T-helper 17 cell (primary cell): ENCODE measurements around the gene RPL7L1. TPM values are rescaled to one million over a fixed set of nuclear protein-coding genes. Genes with fewer than 3 reads are reported as not detected.
A peak's percentile ranks its signal among the peaks of the same experiment; 100 is the strongest.
"Not testable (repeated sequence)": the region's sequence is repeated elsewhere in the genome, so short reads cannot be mapped to it uniquely, and the experiment has no call there.

Source experiments
- ATAC-seq: fragments of 150-1000 bp; cut with Tn5 transposase; 2 replicates; pipeline ENCODE4 v1.10.0; 2021; ENCODE audit warnings: mild to moderate bottlenecking, moderate library complexity
- DNase-seq, 3 donors: peaks; one replicate each; pipeline versions ENCODE4 v3.0.0 to v3.0.0-alpha.2; 2020 to 2021
- H3K9me3 ChIP-seq: one replicate; pipeline ENCODE4 v1.7.0; 2013; ENCODE audit warnings: low read length, mild to moderate bottlenecking; ENCODE audit not compliant: control insufficient read depth, poor library complexity, severe bottlenecking
- H3K27ac Mint-ChIP-seq: one replicate; pipeline ENCODE4 v1.8.0; 2022; ENCODE audit warnings: mild to moderate bottlenecking, moderate library complexity, mixed read lengths
- H3K27me3 Mint-ChIP-seq: one replicate; pipeline ENCODE4 v1.8.0; 2022; ENCODE audit warnings: mixed read lengths
- H3K36me3 Mint-ChIP-seq: one replicate; pipeline ENCODE4 v1.8.0; 2022; ENCODE audit warnings: low read depth, mixed read lengths
- H3K4me1 Mint-ChIP-seq: one replicate; pipeline ENCODE4 v1.8.0; 2022; ENCODE audit warnings: mild to moderate bottlenecking, mixed read lengths
- H3K4me3 Mint-ChIP-seq: one replicate; pipeline ENCODE4 v1.8.0; 2022; ENCODE audit warnings: mild to moderate bottlenecking, moderate library complexity, mixed read lengths
- total RNA-seq, 4 donors: library from RNA in 2 of 4; stranded (reverse) in 2 of 4; gene quantifications; one replicate each; pipeline ENCODE4 v1.2.3 and lab custom pipeline; 2022 to 2026

Gene RPL7L1
- total RNA-seq, 2 donors from 2014 or later = 61.7 to 73.9 TPM

- ATAC-seq (peak; percentile 97), DNase-seq (peak; percentile 30 to 52 (median 37))
- Mint-ChIP-seq H3K4me3 (no peak overlapping the region), H3K4me1 (peaks cover 7% of the 10 kb centered on the region), H3K27ac (no peak overlapping the region), H3K36me3 (no peaks in the 10 kb centered on the region), H3K27me3 (no peaks in the 10 kb centered on the region)
- H3K9me3 ChIP-seq = no peaks in the 10 kb centered on the region
Observed at GRCh38 chr6:42901538-42901957, 22.1 kb downstream of the RPL7L1 start.

GRCh38 chr6:42902429-42903263 is 23.2 kb downstream of the RPL7L1 start:
- H3K27ac Mint-ChIP-seq, H3K4me1 Mint-ChIP-seq, H3K27me3 Mint-ChIP-seq, ATAC-seq, DNase-seq, H3K9me3 ChIP-seq, H3K4me3 Mint-ChIP-seq, H3K36me3 Mint-ChIP-seq: not testable (repeated sequence)

- H3K27ac Mint-ChIP-seq = no peak overlapping the region
- no peaks in the 10 kb centered on the region for H3K27me3 Mint-ChIP-seq
- no peaks in the 10 kb centered on the region for H3K36me3 Mint-ChIP-seq
Observed at GRCh38 chr6:42904467-42904866, 25.1 kb downstream of the RPL7L1 start.

GRCh38 chr6:42907336-42907735 is 27.9 kb downstream of the RPL7L1 start:
- no peak overlapping the region for H3K4me3 Mint-ChIP-seq
- peaks cover 6% of the 10 kb centered on the region for H3K27me3 Mint-ChIP-seq
- peaks cover 4% of the 10 kb centered on the region for H3K4me1 Mint-ChIP-seq
- no peak overlapping the region for H3K27ac Mint-ChIP-seq
- DNase-seq = no peak
- H3K9me3 ChIP-seq = no peaks in the 10 kb centered on the region
- ATAC-seq = no peak
- no peaks in the 10 kb centered on the region for H3K36me3 Mint-ChIP-seq

More at GRCh38 chr6:42904467-42904866, 25.1 kb downstream of the RPL7L1 start:
- H3K9me3 ChIP-seq = no peaks in the 10 kb centered on the region
- Mint-ChIP-seq H3K4me3 (no peak overlapping the region), H3K4me1 (peaks cover 7% of the 10 kb centered on the region)
- ATAC-seq (no peak), DNase-seq (no peak)

GRCh38 chr6:42909835-42910234 is 30.4 kb downstream of the RPL7L1 start:
- ATAC-seq = no peak
- no peaks in the 10 kb centered on the region for H3K9me3 ChIP-seq
- Mint-ChIP-seq H3K4me1 (peaks cover 4% of the 10 kb centered on the region), H3K4me3 (no peak overlapping the region), H3K27me3 (peaks cover 18% of the 10 kb centered on the region), H3K27ac (no peak overlapping the region), H3K36me3 (no peaks in the 10 kb centered on the region)
- no peak for DNase-seq

GRCh38 chr6:42911171-42912021 is 32.0 kb downstream of the RPL7L1 start:
- peaks cover 25% of the 10 kb centered on the region for H3K27me3 Mint-ChIP-seq
- no peak overlapping the region for H3K27ac Mint-ChIP-seq
- ATAC-seq (no peak), DNase-seq (no peak)
- H3K4me1 Mint-ChIP-seq = peaks cover 4% of the 10 kb centered on the region
- no peak overlapping the region for H3K4me3 Mint-ChIP-seq
- no peaks in the 10 kb centered on the region for H3K9me3 ChIP-seq
- H3K36me3 Mint-ChIP-seq = no peaks in the 10 kb centered on the region

- H3K4me1 Mint-ChIP-seq = peaks cover 4% of the 10 kb centered on the region
- H3K4me3 Mint-ChIP-seq = no peak overlapping the region
- no peaks in the 10 kb centered on the region for H3K36me3 Mint-ChIP-seq
Observed at GRCh38 chr6:42914546-42914945, 35.1 kb downstream of the RPL7L1 start.

GRCh38 chr6:42915732-42916131 is 36.3 kb downstream of the RPL7L1 start, which contains the start of gene PTCRA:
TSS of gene PTCRA (plus strand) at chr6:42916053. CDS start at chr6:42916070, 17 bp downstream.
- DNase-seq (no peak), ATAC-seq (no peak)
- H3K36me3 Mint-ChIP-seq = no peaks in the 10 kb centered on the region
- peaks cover 4% of the 10 kb centered on the region for H3K4me1 Mint-ChIP-seq
- H3K4me3 Mint-ChIP-seq = no peak within 1 kb of the TSS
- no peaks in the 10 kb centered on the region for H3K9me3 ChIP-seq
- H3K27me3 Mint-ChIP-seq = peaks cover 26% of the 10 kb centered on the region
- H3K27ac Mint-ChIP-seq = no peak within 1 kb of the TSS

More at GRCh38 chr6:42914546-42914945, 35.1 kb downstream of the RPL7L1 start:
- Mint-ChIP-seq H3K27me3 (peaks cover 26% of the 10 kb centered on the region), H3K27ac (no peak overlapping the region)
- ATAC-seq (no peak), DNase-seq (no peak)
- H3K9me3 ChIP-seq = no peaks in the 10 kb centered on the region

- Mint-ChIP-seq H3K4me1 (peaks cover 1% of the 10 kb centered on the region), H3K4me3 (no peak overlapping the region), H3K27me3 (peaks cover 22% of the 10 kb centered on the region), H3K27ac (no peak overlapping the region), H3K36me3 (no peaks in the 10 kb centered on the region)
- DNase-seq (no peak), ATAC-seq (no peak)
- no peaks in the 10 kb centered on the region for H3K9me3 ChIP-seq
Observed at GRCh38 chr6:42916288-42916687, 36.9 kb downstream of the RPL7L1 start.

- peaks cover 2% of the 10 kb centered on the region for H3K4me1 Mint-ChIP-seq
- no peaks in the 10 kb centered on the region for H3K27me3 Mint-ChIP-seq
- peak overlapping the region; percentile 59 for H3K27ac Mint-ChIP-seq
- H3K4me3 Mint-ChIP-seq = no peak overlapping the region
- no peak for ATAC-seq
- no peaks in the 10 kb centered on the region for H3K9me3 ChIP-seq
- no peak for DNase-seq
- H3K36me3 Mint-ChIP-seq = no peaks in the 10 kb centered on the region
Observed at GRCh38 chr6:42921801-42922200, 42.4 kb downstream of the RPL7L1 start.

- Mint-ChIP-seq H3K27ac (no peak overlapping the region), H3K36me3 (no peaks in the 10 kb centered on the region), H3K27me3 (no peaks in the 10 kb centered on the region), H3K4me3 (no peak overlapping the region), H3K4me1 (peaks cover 7% of the 10 kb centered on the region)
- H3K9me3 ChIP-seq = no peaks in the 10 kb centered on the region
- ATAC-seq (no peak), DNase-seq (no peak)
Observed at GRCh38 chr6:42923666-42924065, 44.2 kb downstream of the RPL7L1 start.

GRCh38 chr6:42925248-42925857 is 45.9 kb downstream of the RPL7L1 start:
- no peak for DNase-seq
- Mint-ChIP-seq H3K27me3 (no peaks in the 10 kb centered on the region), H3K36me3 (peaks cover 3% of the 10 kb centered on the region), H3K27ac (no peak overlapping the region), H3K4me1 (peaks cover 20% of the 10 kb centered on the region), H3K4me3 (no peak overlapping the region)
- no peak for ATAC-seq
- H3K9me3 ChIP-seq = no peaks in the 10 kb centered on the region
